Medulla oblongata (tissue), 1 donor: ENCODE measurements around the gene NPIPA5.
"Not testable (repeated sequence)": the region's sequence is repeated elsewhere in the genome, so short reads cannot be mapped to it uniquely, and the experiment has no call there.

Experiments used
- DNase-seq: peaks from one replicate; pipeline ENCODE4 v3.0.0-alpha.2; 2015; ENCODE audit errors: extremely low spot score

NPIPA5 gene

DNA sequence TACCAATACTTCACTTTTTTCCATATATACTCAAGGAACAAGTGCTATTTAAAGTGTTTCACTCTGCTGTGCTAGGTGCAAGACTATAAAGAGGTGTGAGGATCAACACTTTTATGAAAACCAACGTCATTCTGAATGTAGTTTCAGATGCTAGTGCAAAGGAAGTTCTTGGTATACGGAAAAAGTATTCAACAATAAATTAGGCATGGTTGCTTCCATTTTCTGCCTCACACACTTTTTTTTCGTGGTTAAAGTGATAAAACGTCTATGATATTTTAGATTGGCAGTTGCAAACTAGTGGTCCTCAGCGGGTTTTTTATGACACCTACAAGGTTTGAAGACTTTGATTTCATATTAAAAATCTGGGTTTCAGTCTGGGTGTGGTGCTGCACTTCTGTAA is 11.8 kb upstream of the NPIPA5 start:
- not testable (repeated sequence) for DNase-seq

DNA sequence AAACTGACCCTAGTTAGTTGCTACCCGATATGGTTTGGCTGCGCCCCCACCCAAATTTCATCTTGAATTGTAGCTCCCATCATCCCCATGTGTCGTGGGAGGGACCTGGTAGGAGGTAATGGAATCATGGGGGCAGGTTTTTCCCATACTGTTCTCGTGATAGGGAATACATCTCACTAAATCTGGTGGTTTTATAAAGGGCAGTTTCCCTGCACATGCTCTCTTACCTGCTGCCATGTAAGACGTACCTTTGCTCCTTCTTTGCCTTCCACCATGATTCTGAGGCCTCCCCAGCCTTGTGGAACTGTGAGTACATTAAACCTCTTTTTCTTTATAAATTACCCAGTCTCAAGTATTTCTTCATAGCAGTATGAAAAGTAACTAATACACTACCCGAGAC is 10.0 kb upstream of the NPIPA5 start:
- DNase-seq: not testable (repeated sequence)

DNA sequence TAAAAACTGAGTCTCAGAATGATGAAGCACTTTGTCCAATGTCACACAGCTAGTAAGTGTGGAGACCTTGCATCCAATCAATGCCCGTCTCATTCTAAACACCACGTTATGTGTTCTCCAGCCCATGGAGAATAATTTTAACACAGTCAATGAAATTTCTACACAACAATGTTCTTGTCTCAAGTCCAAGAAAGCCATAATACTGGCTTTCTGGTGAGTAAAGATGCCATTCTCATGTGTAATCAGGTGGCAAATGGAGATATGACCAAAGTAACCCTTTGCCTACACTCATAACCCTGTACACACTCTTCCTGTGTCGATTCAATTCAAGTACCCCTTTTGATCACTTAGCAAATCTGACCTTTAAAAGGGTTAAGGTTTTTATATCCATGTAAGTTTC is 4.7 kb upstream of the NPIPA5 start:
- DNase-seq: not testable (repeated sequence)

DNA sequence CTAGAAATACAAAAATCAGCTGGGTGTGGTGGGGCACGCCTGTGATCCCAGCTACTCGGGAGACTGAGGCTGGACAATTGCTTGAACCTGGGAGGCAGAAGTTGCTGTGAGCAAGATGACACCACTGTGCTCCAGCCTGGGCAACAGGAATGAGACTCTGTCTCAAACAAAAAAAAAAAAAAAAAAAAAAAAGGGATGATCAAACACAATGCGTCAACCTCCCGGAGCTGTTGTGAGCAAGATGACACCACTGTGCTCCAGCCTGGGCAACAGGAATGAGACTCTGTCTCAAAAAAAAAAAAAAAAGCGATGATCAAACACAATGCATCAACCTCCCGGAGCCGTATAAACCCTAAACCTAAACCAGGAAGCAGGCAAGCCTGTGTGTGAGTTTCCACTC is 20.6 kb downstream of the NPIPA5 start:
- not testable (repeated sequence) for DNase-seq

DNA sequence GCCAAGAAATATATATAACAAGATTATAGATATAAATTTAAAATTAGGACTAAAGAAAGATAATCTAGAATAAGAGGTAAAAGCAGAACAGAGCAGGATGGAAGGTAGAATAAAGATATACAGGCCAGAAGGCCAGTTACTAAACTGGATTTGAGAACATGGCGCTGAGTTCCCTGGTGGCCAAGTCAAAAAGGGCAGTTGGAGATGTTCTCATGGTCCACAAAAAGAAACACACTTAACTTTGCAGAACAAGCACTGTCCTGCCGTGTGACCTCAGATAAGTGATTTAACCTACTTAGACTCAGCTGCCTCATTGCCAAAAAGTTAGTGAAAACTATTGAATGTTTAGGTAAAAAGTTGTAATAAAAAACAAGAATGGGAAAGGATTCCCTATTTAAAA is 23.2 kb downstream of the NPIPA5 start:
- not testable (repeated sequence) for DNase-seq

DNA sequence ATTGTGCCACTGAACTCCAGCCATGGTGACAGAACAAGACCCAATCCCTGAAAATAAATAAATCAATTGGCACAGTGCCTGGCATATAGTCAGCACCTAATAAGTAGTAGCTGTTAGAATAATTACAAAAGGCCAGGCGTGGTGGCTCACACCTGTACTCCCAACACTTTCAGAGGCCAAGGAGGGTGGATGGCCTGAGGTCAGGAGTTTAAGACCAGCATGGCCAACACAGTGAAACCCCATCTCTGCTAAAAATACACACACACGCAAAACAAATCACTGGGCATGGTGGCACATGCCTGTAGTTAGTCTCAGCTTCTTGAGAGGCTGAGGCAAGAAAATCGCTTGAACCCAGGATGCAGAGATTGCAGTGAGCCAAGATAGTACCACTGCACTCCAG is 25.2 kb downstream of the NPIPA5 start:
- DNase-seq: not testable (repeated sequence)

DNA sequence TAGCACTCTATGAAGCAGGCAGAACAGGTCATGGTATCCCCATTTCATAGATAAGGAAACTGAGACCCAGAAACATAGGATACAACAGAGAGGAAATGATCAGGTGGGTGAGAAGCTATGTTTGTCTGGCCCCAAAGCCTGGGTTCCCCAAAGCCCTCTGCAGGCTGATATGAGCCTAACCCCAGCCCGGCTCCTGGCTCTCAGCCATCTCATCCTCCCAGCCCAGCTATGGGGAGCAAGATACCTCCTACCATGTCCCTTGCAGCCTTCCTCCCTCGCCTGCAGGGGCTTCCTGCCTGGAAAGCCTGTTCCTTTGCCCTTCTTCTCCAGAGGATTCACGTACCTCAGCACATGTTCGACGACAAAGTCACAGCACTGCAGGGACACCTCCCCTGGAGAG is 26.3 kb downstream of the NPIPA5 start:
- not testable (repeated sequence) for DNase-seq

DNA sequence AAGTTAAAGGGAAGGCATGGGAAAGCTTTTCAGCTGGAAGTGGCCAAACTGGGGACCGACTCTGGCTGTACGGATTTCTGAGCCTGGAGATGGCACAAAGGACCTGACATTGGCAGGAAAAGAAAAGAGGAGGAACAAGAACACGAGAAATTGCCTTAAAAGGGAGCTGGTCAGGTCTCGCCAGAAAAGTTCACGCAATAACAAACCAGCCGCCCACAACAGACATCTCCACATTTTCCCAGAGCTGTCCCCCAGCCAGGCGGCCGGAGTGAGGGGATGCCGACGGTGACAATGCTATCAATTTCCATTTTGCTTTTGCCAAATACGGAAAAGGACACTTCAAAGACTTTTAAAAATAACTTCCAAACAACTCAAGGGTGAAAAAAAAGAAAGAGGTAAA is 26.8 kb downstream of the NPIPA5 start:
- DNase-seq: not testable (repeated sequence)

DNA sequence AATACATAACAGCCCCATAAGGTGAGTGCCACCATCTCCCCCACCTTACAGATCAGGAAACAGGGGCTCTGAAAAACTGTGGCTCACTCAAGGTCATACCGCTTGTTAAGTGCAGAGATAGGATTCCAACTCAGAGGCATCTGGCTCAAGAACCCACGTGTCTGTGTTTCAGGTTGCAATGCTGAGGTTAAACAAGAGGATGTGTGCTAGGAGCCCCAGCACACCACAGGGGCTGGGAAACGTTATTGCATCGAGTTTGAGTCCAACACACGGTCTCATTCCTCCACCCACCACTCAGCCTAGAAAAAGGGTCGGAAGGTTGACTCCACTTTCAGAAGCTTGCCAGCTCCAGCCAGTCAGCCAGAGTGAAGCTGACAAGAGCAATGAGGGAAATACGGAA is 29.4 kb downstream of the NPIPA5 start:
- not testable (repeated sequence) for DNase-seq

DNA sequence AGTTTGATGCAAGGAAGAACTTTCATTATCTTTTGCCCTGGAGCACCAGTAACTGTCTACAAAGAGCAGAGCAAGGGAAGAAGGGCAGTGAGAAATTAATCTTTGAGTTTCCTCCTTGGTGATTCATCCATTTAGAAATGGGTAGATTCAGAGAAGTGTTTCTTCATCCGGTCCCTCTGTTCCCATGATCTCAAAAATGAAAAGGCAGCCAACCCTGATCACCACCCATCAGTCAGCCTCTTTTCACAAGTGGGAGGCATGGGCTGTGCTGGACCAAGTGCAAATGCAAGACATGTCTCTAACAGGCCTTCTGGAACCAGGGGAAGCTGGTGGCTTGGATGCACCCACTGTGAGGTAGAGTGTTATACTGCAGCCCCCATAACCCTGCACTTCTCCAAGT is 35.8 kb downstream of the NPIPA5 start:
- not testable (repeated sequence) for DNase-seq

DNA sequence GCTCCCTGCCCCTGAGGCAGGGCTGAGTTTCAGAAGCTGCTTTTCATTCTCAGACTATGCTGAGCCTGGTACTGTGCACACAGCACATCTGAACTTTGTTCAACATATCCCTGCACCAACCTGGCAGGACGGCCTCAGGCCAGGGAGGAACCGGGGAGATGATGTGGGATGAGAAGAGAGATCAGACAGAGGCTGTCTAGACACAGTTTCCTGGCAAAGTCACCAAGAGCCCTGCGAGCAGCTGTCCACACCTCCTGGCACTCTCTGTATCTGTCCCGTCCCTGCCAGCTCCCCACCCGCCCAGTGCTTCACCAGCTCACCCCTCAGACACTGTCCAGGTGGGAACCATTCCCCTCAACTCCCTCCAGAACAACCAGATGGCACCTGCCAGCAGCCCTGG is 39.1 kb downstream of the NPIPA5 start:
- not testable (repeated sequence) for DNase-seq

DNA sequence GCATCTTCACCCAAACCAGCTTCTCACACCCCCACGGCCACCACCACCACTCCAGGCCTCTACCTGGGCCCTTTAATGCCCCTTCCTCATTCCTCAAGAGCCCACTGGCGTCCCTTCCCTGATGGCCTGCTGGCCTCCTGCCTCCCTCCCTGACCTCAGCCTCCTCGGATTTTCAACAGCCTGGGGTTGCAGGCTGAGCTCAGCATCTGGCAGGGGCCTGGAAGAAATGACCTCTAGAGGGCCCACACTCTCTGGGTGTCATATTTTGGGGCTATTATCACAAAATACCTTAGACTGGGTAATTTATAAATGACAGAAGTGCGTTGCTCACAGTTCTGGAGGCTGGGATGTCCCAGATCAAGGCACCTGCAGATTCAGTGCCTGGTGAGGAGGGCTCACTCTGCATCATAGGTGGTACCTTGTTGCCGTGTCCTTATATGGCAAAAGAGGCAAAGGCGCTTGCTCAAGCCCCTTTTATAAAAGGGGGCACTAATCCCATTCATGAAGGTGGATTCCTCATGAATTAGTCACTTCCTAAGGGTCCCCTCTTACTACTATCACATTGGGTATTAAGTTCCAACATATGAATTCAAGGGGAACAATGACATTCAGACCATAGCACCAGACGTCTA is 40.0 kb downstream of the NPIPA5 start:
- not testable (repeated sequence) for DNase-seq

DNA sequence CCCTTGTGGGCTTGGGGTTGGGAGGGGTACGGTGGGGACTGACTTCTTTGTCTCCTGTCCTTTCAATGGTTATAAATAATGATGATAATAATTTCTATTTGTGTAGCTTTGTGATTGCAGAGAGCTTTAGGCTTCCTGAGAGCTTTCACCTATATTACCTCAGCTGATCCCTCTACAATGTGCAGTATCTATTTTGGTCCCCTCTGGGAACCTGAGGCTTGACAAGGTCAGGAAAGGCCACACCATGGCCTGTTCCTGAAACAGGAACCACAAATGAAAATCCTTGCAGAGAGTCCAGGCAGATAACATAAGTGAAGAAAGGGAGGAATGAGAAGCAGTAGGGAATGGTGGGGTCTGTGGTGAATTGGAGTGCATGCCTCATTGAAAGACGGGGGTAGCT is 42.5 kb downstream of the NPIPA5 start:
- not testable (repeated sequence) for DNase-seq

DNA sequence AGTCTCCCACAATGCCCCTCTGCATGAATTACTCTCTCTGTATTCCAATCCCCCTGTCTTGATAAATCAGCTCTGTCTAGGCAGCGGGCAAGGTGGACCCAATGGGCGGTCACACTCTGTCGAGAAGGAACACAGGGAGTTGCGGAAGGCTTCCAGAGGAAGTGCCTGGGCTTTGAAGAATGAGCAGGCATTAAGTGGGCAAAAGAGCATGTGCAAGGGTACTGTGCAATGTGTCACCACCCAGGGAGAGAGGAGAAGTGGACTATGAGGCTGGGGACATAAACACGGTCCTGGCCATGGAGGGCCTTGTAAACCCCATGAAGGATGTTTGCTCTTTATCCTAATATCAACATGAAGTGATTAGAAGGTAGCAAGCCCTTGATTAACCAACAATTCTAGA is 44.1 kb downstream of the NPIPA5 start:
- DNase-seq: not testable (repeated sequence)

DNA sequence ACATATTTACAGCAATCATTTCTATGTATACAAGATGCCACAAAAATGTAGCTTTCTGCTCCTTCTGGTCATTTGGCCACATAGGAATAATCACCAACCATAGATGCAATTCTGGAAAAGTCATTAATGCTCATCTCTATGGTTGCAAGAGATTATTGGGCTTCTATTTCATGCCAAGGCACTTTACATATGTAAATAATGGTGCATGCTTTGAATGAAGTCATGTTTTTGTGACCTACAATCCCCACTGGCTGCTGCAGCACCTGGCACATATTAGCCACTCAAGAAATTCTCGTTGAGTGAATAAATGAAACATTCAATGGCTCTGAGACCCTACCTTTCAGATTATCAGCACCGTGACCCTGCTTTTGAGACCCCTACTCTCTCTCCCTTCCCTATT is 47.1 kb downstream of the NPIPA5 start:
- not testable (repeated sequence) for DNase-seq

DNA sequence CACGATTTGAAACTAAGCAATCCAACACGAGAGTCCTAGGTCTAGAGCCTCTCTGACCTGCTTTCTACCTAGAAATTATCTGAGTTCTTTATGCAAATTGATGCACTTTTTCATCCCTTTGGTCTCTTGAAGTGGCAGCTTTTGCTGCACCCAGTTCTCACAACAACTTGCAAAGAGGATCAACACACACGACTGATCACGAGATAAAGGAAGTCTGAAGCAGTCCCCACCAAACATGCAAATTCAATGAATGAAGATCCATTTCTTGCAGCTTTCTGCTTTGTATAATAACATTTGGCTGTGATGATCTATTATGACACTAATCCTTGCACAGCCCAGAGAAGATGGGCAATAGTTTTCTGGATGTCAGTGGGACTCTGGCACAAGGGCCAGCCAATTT is 53.1 kb downstream of the NPIPA5 start:
- not testable (repeated sequence) for DNase-seq

DNA sequence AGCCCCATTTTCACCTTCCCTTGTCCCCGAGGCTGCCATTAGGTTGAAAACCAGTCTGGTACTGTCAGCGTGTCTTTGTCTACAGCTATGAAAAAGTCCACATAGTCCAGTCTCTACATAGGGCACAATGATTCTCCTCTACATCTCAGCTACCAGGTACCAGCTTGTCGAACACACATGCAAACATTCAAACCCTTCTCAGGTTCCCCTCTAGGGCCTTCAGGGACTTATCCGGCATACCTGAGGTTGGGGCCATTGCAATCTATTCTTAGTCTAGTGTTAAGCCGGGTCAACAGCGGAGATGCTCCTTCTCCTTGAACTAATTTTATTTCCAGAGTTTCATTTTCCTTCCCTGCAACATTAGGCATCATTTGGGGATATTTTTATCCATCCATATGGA is 54.7 kb downstream of the NPIPA5 start:
- not testable (repeated sequence) for DNase-seq

DNA sequence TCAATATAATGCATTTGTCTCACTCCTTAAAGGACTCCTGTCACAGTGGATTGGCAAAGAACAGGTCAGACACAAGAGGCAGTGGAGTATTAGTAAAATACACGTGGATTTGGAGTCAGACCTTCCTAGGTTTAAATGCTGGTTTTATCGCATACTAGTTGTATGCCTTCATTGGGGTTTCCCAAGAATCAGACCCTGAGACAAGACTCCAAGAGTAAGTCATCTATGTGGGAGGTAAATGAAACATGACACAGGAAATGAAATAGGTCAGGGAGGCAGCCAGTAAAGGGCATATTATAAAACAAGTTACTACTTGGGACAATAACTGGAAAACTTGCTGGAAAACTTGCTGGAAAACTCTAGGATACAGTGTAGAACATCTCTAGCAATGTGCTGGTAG is 56.9 kb downstream of the NPIPA5 start:
- DNase-seq: not testable (repeated sequence)

DNA sequence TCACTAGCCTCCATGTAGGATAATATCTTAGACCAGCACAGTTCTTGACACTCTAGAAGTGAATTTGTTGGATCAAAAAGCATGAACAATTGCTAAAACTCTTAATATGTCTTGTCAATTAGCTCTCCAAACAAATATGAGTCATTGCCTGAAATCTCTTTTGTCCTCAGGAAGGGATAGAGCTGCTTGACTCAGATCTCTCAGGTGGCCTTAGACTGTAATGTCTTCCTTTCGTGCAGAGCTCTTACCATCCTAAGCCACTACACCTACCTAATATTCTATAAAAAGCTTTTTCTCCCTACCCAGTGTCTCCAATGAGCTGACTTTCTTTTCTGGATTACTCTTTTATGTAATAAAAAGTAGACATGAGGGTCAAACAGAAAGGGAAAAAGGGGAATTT is 63.5 kb downstream of the NPIPA5 start:
- DNase-seq: not testable (repeated sequence)
